ENCODE measurements around the gene GPR160.

The GPR160 gene

GRCh38 chr3:170080605-170081004 lies 42.8 kb downstream of the GPR160 start:
- ChIA-PET POLR2A (no interaction called here), CTCF (interaction anchor here (1.1 to 2.6 kb wide), 5 partner anchors 8 to 218 kb away, joined by 4 to 11 read pairs (median 5); partner anchors contain the start of gene GPR160)
- TF ChIP-seq CTCF (IDR thresholded peaks at IDR 0.05; ENCODE audit: control extremely low read depth, extremely low read depth, low read depth, missing control alignments), result no peak
- no peak for DNase-seq (ENCODE audit: extremely low spot score)

GRCh38 chr3:170081079-170081741 lies 43.4 kb downstream of the GPR160 start:
- ChIA-PET POLR2A (no interaction called here), CTCF (no interaction called here)
- no peak for TF ChIP-seq CTCF (IDR thresholded peaks at IDR 0.05; ENCODE audit: control extremely low read depth, extremely low read depth, low read depth, missing control alignments)
- no peak for DNase-seq (ENCODE audit: extremely low spot score)

GRCh38 chr3:170083343-170083742 lies 45.5 kb downstream of the GPR160 start:
- DNase-seq (ENCODE audit: extremely low spot score), result no peak
- CTCF ChIA-PET, result interaction anchor here (2.9 kb wide), 1 partner anchor 11 kb away, joined by 9 read pairs; no protein-coding TSS in a partner anchor
- no peak for TF ChIP-seq CTCF (IDR thresholded peaks at IDR 0.05; ENCODE audit: control extremely low read depth, extremely low read depth, low read depth, missing control alignments)
- POLR2A ChIA-PET, result no interaction called here

GRCh38 chr3:170085396-170085795 lies 47.6 kb downstream of the GPR160 start:
- TF ChIP-seq CTCF (IDR thresholded peaks at IDR 0.05; ENCODE audit: control extremely low read depth, extremely low read depth, low read depth, missing control alignments), result no peak
- ChIA-PET POLR2A (no interaction called here), CTCF (interaction anchor here (1.3 to 2.9 kb wide), 4 partner anchors 9 to 27 kb away, joined by 3 to 9 read pairs (median 4); no protein-coding TSS in a partner anchor)
- DNase-seq (ENCODE audit: extremely low spot score), result no peak

GRCh38 chr3:170089862-170090600 lies 52.2 kb downstream of the GPR160 start:
- ChIA-PET CTCF (interaction anchor here (0.8 to 2.3 kb wide), 5 partner anchors 9 to 13 kb away, joined by 3 to 11 read pairs (median 4); no protein-coding TSS in a partner anchor), POLR2A (interaction anchor here (0.6 kb wide), 1 partner anchor 69 kb away, joined by 6 read pairs; no protein-coding TSS in a partner anchor)
- no peak for TF ChIP-seq CTCF (IDR thresholded peaks at IDR 0.05; ENCODE audit: control extremely low read depth, extremely low read depth, low read depth, missing control alignments)
- DNase-seq (ENCODE audit: extremely low spot score), result no peak

DNA sequence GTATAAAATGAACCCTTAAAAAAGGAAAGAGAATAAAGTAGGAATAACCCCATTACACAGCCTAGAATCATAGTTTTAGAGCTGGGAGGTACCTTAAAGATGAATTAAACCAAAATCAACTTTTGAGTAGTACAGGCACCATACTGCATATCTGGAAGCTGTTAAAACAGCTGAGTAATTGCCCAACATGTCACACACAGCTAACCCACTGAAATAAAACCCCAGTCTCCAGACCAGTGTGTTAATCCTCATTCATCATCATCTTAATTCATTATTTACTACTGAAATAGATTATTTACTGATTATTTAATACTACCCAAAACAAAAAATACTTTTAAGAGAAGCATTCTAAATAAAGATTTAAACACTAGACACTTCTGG lies 52.8 kb downstream of the GPR160 start:
- CTCF ChIA-PET, result interaction anchor here (0.8 to 1.6 kb wide), 4 partner anchors 9 to 33 kb away, joined by 3 to 8 read pairs (median 4); no protein-coding TSS in a partner anchor
- POLR2A ChIA-PET, result no interaction called here
- no peak for TF ChIP-seq CTCF (IDR thresholded peaks at IDR 0.05; ENCODE audit: control extremely low read depth, extremely low read depth, low read depth, missing control alignments)
- DNase-seq (ENCODE audit: extremely low spot score), result no peak
